NCI-H446 (cell line): ENCODE results near the gene CD4.

Experiments used
- DNase-seq, 2 experiments: peaks; one replicate each; lab custom pipeline; 2025; lab: John Stamatoyannopoulos, UW

The CD4 gene

GRCh38 chr12:6828781-6829535, 39.6 kb downstream of the CD4 start:
- peak in 1 of 2 experiments; percentile 52 for DNase-seq

- DNase-seq = peak in 1 of 2 experiments; percentile 52
Observed at GRCh38 chr12:6829536-6830220, 40.4 kb downstream of the CD4 start.

GRCh38 chr12:6830286-6830890, 41.1 kb downstream of the CD4 start:
- no peak for DNase-seq

GRCh38 chr12:6830999-6831398, 41.7 kb downstream of the CD4 start:
- no peak for DNase-seq

GRCh38 chr12:6831450-6831995, 42.2 kb downstream of the CD4 start:
- no peak for DNase-seq

GRCh38 chr12:6832125-6832524, 42.8 kb downstream of the CD4 start:
- no peak for DNase-seq

- no peak for DNase-seq
Observed at GRCh38 chr12:6833189-6833890, 44.0 kb downstream of the CD4 start.

- no peak for DNase-seq
Observed at GRCh38 chr12:6834254-6834653, 44.9 kb downstream of the CD4 start.

GRCh38 chr12:6834873-6835272, 45.5 kb downstream of the CD4 start:
- DNase-seq = no peak

- no peak for DNase-seq
Observed at GRCh38 chr12:6836851-6837250, 47.5 kb downstream of the CD4 start.

- DNase-seq = no peak
Observed at GRCh38 chr12:6837370-6838060, 48.2 kb downstream of the CD4 start.

GRCh38 chr12:6838854-6839253, 49.5 kb downstream of the CD4 start:
- no peak for DNase-seq

GRCh38 chr12:6839482-6840201, 50.3 kb downstream of the CD4 start:
- DNase-seq = no peak

GRCh38 chr12:6840330-6840729, 51.0 kb downstream of the CD4 start:
- no peak for DNase-seq

- DNase-seq = no peak
Observed at GRCh38 chr12:6840761-6841515, 51.6 kb downstream of the CD4 start, which contains the start of gene GNB3. GNB3 (plus strand) TSS chr12:6840925; CDS start chr12:6841288, 363 bp downstream.

GRCh38 chr12:6842075-6842474, 52.7 kb downstream of the CD4 start:
- no peak for DNase-seq

GRCh38 chr12:6843118-6843902, 54.0 kb downstream of the CD4 start:
- no peak for DNase-seq

GRCh38 chr12:6845395-6845794, 56.1 kb downstream of the CD4 start:
- DNase-seq = no peak

GRCh38 chr12:6846316-6846869, 57.1 kb downstream of the CD4 start:
- DNase-seq = no peak
